CD4-positive, CD25-positive, alpha-beta regulatory T cell (primary cell): ENCODE measurements around the gene IL1R2. TPM values are rescaled to one million over a fixed set of nuclear protein-coding genes. Genes with fewer than 3 reads are reported as not detected.
A peak's percentile ranks its signal among the peaks of the same experiment; 100 is the strongest.

ENCODE experiments used
- ATAC-seq, 2 donors: fragments of 150-1000 bp; cut with Tn5 transposase; one replicate each; pipeline ENCODE4 v1.10.0; 2021; ENCODE audit warnings: low read depth in 2 of 2, moderate number of reproducible peaks in 2 of 2, moderate library complexity in 1 of 2
- DNase-seq, 3 donors: peaks; one replicate each; pipeline versions ENCODE4 v3.0.0 to v3.0.0-alpha.2; 2012 to 2022; ENCODE audit warnings: mixed read lengths in 1 of 3
- H3K27ac ChIP-seq: one replicate; pipeline ENCODE4 v1.7.0; 2013; ENCODE audit warnings: mild to moderate bottlenecking, low read length; ENCODE audit not compliant: insufficient read depth, poor library complexity, severe bottlenecking
- H3K27me3 ChIP-seq: one replicate; pipeline ENCODE4 v1.7.0; 2013; ENCODE audit warnings: low read length; ENCODE audit not compliant: control insufficient read depth, insufficient read depth
- H3K36me3 ChIP-seq: one replicate; pipeline ENCODE4 v1.7.0; 2013; ENCODE audit warnings: mild to moderate bottlenecking, low read length, moderate library complexity; ENCODE audit not compliant: control insufficient read depth, insufficient read depth
- H3K4me1 ChIP-seq: 2 replicates; pipeline ENCODE4 v1.7.0; 2013; ENCODE audit warnings: mild to moderate bottlenecking, low read length; ENCODE audit not compliant: insufficient read depth, control insufficient read depth, poor library complexity, severe bottlenecking
- H3K4me3 ChIP-seq: one replicate; pipeline ENCODE4 v1.7.0; 2013; ENCODE audit warnings: low read depth, mild to moderate bottlenecking, low read length, moderate library complexity
- H3K9me3 ChIP-seq, 2 experiments: 1 replicate in 1 of 2; 2 replicates in 1 of 2; pipeline ENCODE4 v1.7.0; 2013; ENCODE audit warnings: low read length in 2 of 2, mild to moderate bottlenecking in 1 of 2, moderate library complexity in 1 of 2; ENCODE audit not compliant: control insufficient read depth in 2 of 2
- H3K27ac Mint-ChIP-seq, 3 donors: one replicate each; pipeline ENCODE4 v1.8.0; 2020 to 2022; ENCODE audit warnings: mild to moderate bottlenecking in 3 of 3, mixed read lengths in 3 of 3, moderate library complexity in 2 of 3
- H3K27me3 Mint-ChIP-seq: one replicate; pipeline ENCODE4 v1.8.0; 2022; ENCODE audit warnings: mild to moderate bottlenecking, mixed read lengths
- H3K36me3 Mint-ChIP-seq: one replicate; pipeline ENCODE4 v1.8.0; 2020; ENCODE audit warnings: mixed read lengths
- H3K4me1 Mint-ChIP-seq, 4 donors: one replicate each; pipeline ENCODE4 v1.8.0; 2020 to 2022; ENCODE audit warnings: mixed read lengths in 4 of 4, mild to moderate bottlenecking in 1 of 4
- H3K4me3 Mint-ChIP-seq, 4 donors: one replicate each; pipeline ENCODE4 v1.8.0; 2020 to 2022; ENCODE audit warnings: mild to moderate bottlenecking in 4 of 4, mixed read lengths in 4 of 4, moderate library complexity in 3 of 4
- H3K9me3 Mint-ChIP-seq, 7 donors: one replicate each; pipeline ENCODE4 v1.8.0; 2020 to 2022; ENCODE audit warnings: mixed read lengths in 7 of 7, mild to moderate bottlenecking in 3 of 7, moderate library complexity in 2 of 7
- polyA plus RNA-seq, 4 donors: library from polyadenylated mRNA; unstranded; fragments of 300-500 nt; fragmentation: Illumina TruSeq; gene quantifications; one replicate each; pipeline ENCODE4 v1.2.3, GENCODE V29; 2021
- total RNA-seq: library from RNA; stranded (reverse); gene quantifications from one replicate; pipeline ENCODE4 v1.2.3, GENCODE V29; 2022

Gene IL1R2
- total and polyA plus RNA-seq, 5 donors from 2014 or later = 1.5 to 6.0 (median 3.1) TPM

DNA sequence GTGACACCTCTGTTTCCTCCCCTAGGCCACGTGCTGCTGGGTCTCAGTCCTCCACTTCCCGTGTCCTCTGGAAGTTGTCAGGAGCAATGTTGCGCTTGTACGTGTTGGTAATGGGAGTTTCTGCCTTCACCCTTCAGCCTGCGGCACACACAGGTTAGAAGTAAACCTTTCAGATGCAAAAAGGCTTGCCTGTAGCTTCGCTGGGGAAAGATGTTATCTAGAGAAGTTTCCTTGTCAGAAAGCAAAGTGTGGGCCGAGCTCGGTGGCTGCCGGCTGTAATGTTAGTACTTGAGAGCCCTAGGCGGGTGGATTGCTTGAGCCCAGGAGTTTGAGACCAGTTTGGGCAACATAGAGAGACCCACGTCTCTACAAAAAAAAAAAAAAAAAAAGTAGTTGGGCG is 16.7 kb downstream of the IL1R2 start:
- no peak overlapping the region for H3K27ac ChIP-seq
- Mint-ChIP-seq H3K27ac (no peak overlapping the region), H3K4me1 (peaks cover 10 to 50% (median 18%) of the 10 kb centered on the region in 4 donors), H3K36me3 (no peaks in the 10 kb centered on the region), H3K4me3 (no peak overlapping the region), H3K27me3 (no peaks in the 10 kb centered on the region), H3K9me3 (peaks cover 0 to 3% (median 0%) of the 10 kb centered on the region in 7 donors)
- H3K4me1 ChIP-seq = peaks cover 13% of the 10 kb centered on the region
- no peaks in the 10 kb centered on the region for H3K36me3 ChIP-seq
- ATAC-seq = no peak
- DNase-seq = no peak
- no peaks in the 10 kb centered on the region for H3K9me3 ChIP-seq
- H3K4me3 ChIP-seq = no peak overlapping the region
- no peaks in the 10 kb centered on the region for H3K27me3 ChIP-seq

DNA sequence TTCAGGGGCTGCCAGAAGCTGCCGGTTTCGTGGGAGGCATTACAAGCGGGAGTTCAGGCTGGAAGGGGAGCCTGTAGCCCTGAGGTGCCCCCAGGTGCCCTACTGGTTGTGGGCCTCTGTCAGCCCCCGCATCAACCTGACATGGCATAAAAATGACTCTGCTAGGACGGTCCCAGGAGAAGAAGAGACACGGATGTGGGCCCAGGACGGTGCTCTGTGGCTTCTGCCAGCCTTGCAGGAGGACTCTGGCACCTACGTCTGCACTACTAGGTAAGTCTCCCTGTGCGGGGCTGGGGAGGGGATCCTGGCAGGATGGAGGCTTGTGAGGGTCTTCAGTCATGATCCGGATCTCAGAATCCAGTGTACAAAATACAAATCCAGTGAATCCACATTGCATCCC is 17.8 kb downstream of the IL1R2 start:
- H3K4me1 ChIP-seq = peaks cover 10% of the 10 kb centered on the region
- H3K9me3 Mint-ChIP-seq = peaks cover 0 to 3% (median 0%) of the 10 kb centered on the region in 7 donors
- no peak overlapping the region for H3K27ac ChIP-seq
- ATAC-seq (no peak), DNase-seq (no peak)
- H3K27me3 Mint-ChIP-seq = no peaks in the 10 kb centered on the region
- peaks cover 10 to 56% (median 18%) of the 10 kb centered on the region in 4 donors for H3K4me1 Mint-ChIP-seq
- no peaks in the 10 kb centered on the region for H3K9me3 ChIP-seq
- H3K4me3 Mint-ChIP-seq = peak overlapping the region in 1 of 4 donors; percentile 80
- no peak overlapping the region for H3K27ac Mint-ChIP-seq
- H3K4me3 ChIP-seq = no peak overlapping the region
- H3K36me3 Mint-ChIP-seq = no peaks in the 10 kb centered on the region
- no peaks in the 10 kb centered on the region for H3K36me3 ChIP-seq
- no peaks in the 10 kb centered on the region for H3K27me3 ChIP-seq

DNA sequence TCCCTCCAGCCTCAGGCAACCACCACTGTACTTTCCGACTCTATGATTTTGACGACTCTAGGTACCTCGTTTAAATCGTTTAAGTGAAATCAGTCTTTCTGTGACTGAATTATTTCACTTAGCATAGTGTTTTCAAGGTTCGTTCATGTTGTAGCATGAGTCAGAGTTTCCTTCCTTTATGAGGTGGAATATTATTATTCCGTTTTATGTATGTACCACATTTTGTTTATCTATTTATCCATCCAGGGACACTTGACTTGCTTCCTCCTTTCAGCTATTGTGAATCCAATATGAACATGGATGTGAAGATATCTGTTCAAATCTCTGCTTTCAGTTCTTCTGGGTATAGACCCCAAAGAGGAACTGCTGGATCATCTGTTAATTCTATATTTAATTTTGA is 19.1 kb downstream of the IL1R2 start:
- ATAC-seq = peak in 1 of 2 donors; percentile 30
- H3K4me3 Mint-ChIP-seq = peak overlapping the region; percentile 1 to 75 (median 43)

DNA sequence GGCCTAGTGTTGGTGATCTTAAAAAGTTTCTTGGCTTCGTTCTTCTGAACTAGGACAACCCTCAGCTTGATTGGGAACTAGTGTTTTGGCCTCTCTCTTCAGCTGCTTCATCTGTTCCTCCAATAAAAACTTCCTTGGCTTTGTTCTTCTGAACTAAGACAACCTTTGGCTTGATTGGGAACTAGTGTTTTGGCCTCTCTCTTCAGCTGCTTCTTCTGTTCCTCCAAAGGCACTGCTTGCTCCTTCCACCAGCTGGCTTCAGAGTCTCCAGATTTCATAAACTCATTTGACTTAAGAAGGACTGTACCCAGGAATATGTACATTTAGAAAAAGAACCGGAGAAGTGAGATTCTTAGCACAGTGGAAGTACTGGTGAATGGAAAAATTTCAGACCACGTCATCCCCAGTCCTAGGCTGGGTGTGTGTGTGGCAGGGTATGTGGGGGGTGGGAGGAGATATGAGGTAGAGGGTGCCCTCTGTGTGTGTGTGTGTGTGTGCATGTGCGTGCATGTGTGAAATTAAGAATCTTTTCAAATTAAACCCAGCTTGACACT is 20.4 kb downstream of the IL1R2 start:
- Histone ChIP-seq H3K9me3 (no peaks in the 10 kb centered on the region), H3K4me3 (no peak overlapping the region), H3K27me3 (no peaks in the 10 kb centered on the region), H3K27ac (no peak overlapping the region), H3K4me1 (no peaks in the 10 kb centered on the region), H3K36me3 (no peaks in the 10 kb centered on the region)
- DNase-seq (no peak), ATAC-seq (no peak)
- Mint-ChIP-seq H3K4me3 (peak overlapping the region in 1 of 4 donors; percentile 3), H3K27me3 (no peaks in the 10 kb centered on the region), H3K36me3 (no peaks in the 10 kb centered on the region), H3K4me1 (peaks cover 6 to 54% (median 19%) of the 10 kb centered on the region in 4 donors), H3K9me3 (peaks cover 0 to 3% (median 0%) of the 10 kb centered on the region in 7 donors), H3K27ac (peak overlapping the region in 1 of 3 donors; percentile 31)

More for the DNA sequence above, 19.1 kb downstream of the IL1R2 start:
- peaks cover 0 to 3% (median 0%) of the 10 kb centered on the region in 7 donors for H3K9me3 Mint-ChIP-seq
- no peaks in the 10 kb centered on the region for H3K36me3 Mint-ChIP-seq
- peaks cover 10 to 51% (median 18%) of the 10 kb centered on the region in 4 donors for H3K4me1 Mint-ChIP-seq
- Histone ChIP-seq H3K36me3 (no peaks in the 10 kb centered on the region), H3K9me3 (no peaks in the 10 kb centered on the region), H3K4me1 (no peaks in the 10 kb centered on the region), H3K4me3 (peak overlapping the region; percentile 27), H3K27me3 (no peaks in the 10 kb centered on the region), H3K27ac (no peak overlapping the region)
- no peak for DNase-seq
- H3K27me3 Mint-ChIP-seq = no peaks in the 10 kb centered on the region
- peak overlapping the region; percentile 4 to 96 (median 56) for H3K27ac Mint-ChIP-seq

DNA sequence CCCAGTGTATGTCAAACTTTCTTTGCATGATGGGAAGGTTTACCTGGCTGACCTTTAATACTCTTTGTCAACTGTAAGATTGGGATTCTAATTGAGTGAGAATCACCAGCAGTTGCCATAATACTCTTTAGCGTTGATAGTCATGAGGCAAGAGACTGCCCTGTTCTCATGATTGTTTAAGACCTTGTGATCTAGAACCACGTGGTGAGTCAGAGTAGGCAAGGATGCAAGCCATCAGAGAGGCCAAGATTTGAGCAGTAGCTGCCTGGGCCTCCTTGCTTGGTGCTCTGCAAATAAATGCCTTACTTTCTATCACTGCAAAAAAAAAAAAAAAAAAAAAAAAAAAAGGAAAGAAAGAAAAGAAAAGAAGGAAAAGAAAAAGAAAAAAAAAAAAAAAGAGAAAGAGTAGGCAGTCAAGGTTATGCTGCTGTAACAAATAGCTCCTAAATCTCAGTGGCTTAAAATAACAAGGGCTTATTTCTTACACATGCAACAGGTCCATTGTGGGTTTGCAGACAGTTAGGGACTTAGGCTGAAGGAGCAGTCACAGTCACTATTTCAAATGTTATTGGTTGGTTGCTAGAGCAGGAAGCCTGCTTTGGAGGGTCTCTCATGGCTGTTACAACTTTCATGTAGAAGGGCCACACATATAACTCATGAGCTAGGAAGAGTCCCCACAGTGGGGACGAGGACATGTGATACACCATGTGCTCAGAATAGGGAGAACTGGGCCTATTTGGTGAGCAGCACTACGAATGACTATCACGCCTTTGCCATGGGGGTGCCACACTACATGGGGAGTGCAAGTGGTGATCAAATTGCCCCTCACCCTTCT is 21.7 kb downstream of the IL1R2 start:
- Mint-ChIP-seq H3K9me3 (peaks cover 0 to 3% (median 0%) of the 10 kb centered on the region in 7 donors), H3K4me3 (no peak overlapping the region), H3K4me1 (peaks cover 6 to 46% (median 19%) of the 10 kb centered on the region in 4 donors), H3K27ac (peak overlapping the region in 1 of 3 donors; percentile 0), H3K27me3 (no peaks in the 10 kb centered on the region), H3K36me3 (no peaks in the 10 kb centered on the region)
- DNase-seq = peak in 1 of 3 donors; percentile 35
- no peak overlapping the region for H3K4me3 ChIP-seq
- no peak overlapping the region for H3K27ac ChIP-seq
- no peaks in the 10 kb centered on the region for H3K36me3 ChIP-seq
- no peaks in the 10 kb centered on the region for H3K9me3 ChIP-seq
- no peaks in the 10 kb centered on the region for H3K4me1 ChIP-seq
- no peak for ATAC-seq
- H3K27me3 ChIP-seq = no peaks in the 10 kb centered on the region

DNA sequence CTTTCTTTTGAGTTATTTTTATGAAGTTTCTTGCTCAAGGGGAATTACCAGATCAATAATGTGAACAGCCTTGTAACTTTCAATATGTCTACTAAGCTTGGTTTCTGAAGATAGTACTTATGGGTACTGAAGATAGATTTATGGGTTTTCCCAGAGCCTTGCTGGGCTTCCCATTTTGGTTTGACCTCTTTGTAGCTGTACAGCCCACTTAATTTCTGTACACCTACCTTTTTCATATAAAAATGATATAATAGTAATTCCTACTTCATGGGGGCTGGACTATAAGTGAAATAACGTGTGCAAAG is 22.2 kb downstream of the IL1R2 start:
- H3K36me3 Mint-ChIP-seq = no peaks in the 10 kb centered on the region
- Histone ChIP-seq H3K9me3 (no peaks in the 10 kb centered on the region), H3K36me3 (no peaks in the 10 kb centered on the region), H3K27me3 (no peaks in the 10 kb centered on the region), H3K27ac (no peak overlapping the region), H3K4me3 (no peak overlapping the region), H3K4me1 (no peaks in the 10 kb centered on the region)
- H3K4me1 Mint-ChIP-seq = peaks cover 6 to 46% (median 19%) of the 10 kb centered on the region in 4 donors
- DNase-seq (no peak), ATAC-seq (no peak)
- no peaks in the 10 kb centered on the region for H3K27me3 Mint-ChIP-seq
- H3K27ac Mint-ChIP-seq = no peak overlapping the region
- peaks cover 0 to 3% (median 0%) of the 10 kb centered on the region in 7 donors for H3K9me3 Mint-ChIP-seq
- H3K4me3 Mint-ChIP-seq = no peak overlapping the region

DNA sequence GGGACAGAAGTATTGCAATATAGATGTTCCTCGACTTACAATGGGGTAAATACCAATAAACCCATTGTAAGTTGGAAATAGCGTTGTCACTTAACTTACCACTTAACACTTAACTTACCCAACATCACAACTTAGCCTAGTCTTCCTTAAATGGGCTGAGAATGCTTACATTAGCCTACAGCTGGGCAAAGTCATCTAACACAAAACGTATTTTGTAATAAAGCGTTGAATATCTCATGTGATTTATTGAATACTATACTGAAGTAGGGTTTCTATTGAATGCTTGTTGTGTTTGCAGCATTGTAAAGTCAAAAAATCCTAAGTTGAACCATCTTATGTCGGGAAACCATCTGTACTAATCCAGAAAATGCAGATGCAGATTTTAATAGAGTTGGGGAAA is 23.6 kb downstream of the IL1R2 start:
- no peak for ATAC-seq
- Mint-ChIP-seq H3K27me3 (no peaks in the 10 kb centered on the region), H3K36me3 (no peaks in the 10 kb centered on the region)

More for the DNA sequence above, 23.6 kb downstream of the IL1R2 start:
- Mint-ChIP-seq H3K4me3 (no peak overlapping the region), H3K9me3 (peaks cover 0 to 3% (median 0%) of the 10 kb centered on the region in 7 donors), H3K4me1 (peaks cover 8 to 43% (median 20%) of the 10 kb centered on the region in 4 donors), H3K27ac (peak overlapping the region in 1 of 3 donors; percentile 55)
- H3K4me3 ChIP-seq = no peak overlapping the region
- no peaks in the 10 kb centered on the region for H3K9me3 ChIP-seq
- H3K36me3 ChIP-seq = no peaks in the 10 kb centered on the region
- H3K4me1 ChIP-seq = peaks cover 1% of the 10 kb centered on the region
- DNase-seq = no peak
- no peak overlapping the region for H3K27ac ChIP-seq
- H3K27me3 ChIP-seq = no peaks in the 10 kb centered on the region
